GM12878 (cell line): Measurements from ENCODE around the gene SASH3. TPM values are rescaled to one million over a fixed set of nuclear protein-coding genes. Genes with fewer than 3 reads are reported as not detected.

Experiments used
- ATAC-seq: fragments of 200-7000 bp; cut with Tn5 transposase; 3 replicates; pipeline ENCODE4 v1.9.1; 2020; ENCODE audit warnings: mild to moderate bottlenecking, moderate library complexity
- BruUV-seq: library from RNA; stranded (reverse); fragments of 400-500 nt; replicated peaks from 2 replicates; lab custom pipeline; 2021; lab: Mats Ljungman, UMichigan
- CTCF ChIA-PET: fragments of 300-600 bp; sonication (Branson Sonifier 250); formaldehyde crosslinking; extraction: SDS; loops from one replicate; lab custom pipeline; 2021; ENCODE audit warnings: inconsistent platforms; lab: Yijun Ruan, JAX
- POLR2A ChIA-PET: fragments of 350-600 bp; formaldehyde crosslinking; extraction: SDS; loops from one replicate; lab custom pipeline; 2021; ENCODE audit warnings: inconsistent platforms; lab: Charles Lee
- RAD21 ChIA-PET: fragments of 300-600 bp; sonication (Branson Sonifier 250); formaldehyde crosslinking; loops from one replicate; lab custom pipeline; 2023; ENCODE audit warnings: antibody characterized with exemption; ENCODE audit not compliant: unreplicated experiment; lab: Charles Lee
- SMC1A ChIA-PET: fragments of 300-600 bp; sonication (Branson Sonifier 250); formaldehyde crosslinking; loops from one replicate; lab custom pipeline; 2023; ENCODE audit not compliant: unreplicated experiment, uncharacterized antibody; lab: Charles Lee
- DNase-seq: peaks from one replicate; pipeline ENCODE4 v3.0.0-alpha.2; 2011; ENCODE audit warnings: low read depth, low spot score
- FAIRE-seq: peaks from 3 replicates; lab custom pipeline; 2011; peaks lifted over from hg19 to GRCh38; lab: Jason Lieb, UNC
- H2AFZ ChIP-seq: 2 replicates; pipeline ENCODE4 v1.6.0; 2011; ENCODE audit warnings: low read depth, low read length, control low read depth; ENCODE audit not compliant: control insufficient read depth
- H3K27ac ChIP-seq: 2 replicates; pipeline ENCODE4 v1.5.1; 2011; ENCODE audit warnings: control low read depth; ENCODE audit not compliant: control insufficient read depth, insufficient read depth
- H3K27me3 ChIP-seq, 2 experiments: replicated peaks in 1 of 2; 2 replicates each; pipeline versions ENCODE4 v1.6.0 to v1.6.1; 2011; ENCODE audit warnings: low read length in 1 of 2; ENCODE audit not compliant: control insufficient read depth in 2 of 2, insufficient read depth in 2 of 2
- H3K36me3 ChIP-seq, 2 experiments: 2 replicates each; pipeline ENCODE4 v1.5.1; 2011; ENCODE audit warnings: low read length in 1 of 2; ENCODE audit not compliant: control insufficient read depth in 2 of 2, insufficient read depth in 2 of 2
- H3K4me1 ChIP-seq: 2 replicates; pipeline ENCODE4 v1.6.1; 2011; ENCODE audit warnings: mild to moderate bottlenecking, low read length, moderate library complexity, mixed read lengths; ENCODE audit not compliant: control insufficient read depth, insufficient read depth
- H3K4me2 ChIP-seq: 2 replicates; pipeline ENCODE4 v1.6.0; 2011; ENCODE audit warnings: control low read depth; ENCODE audit not compliant: control insufficient read depth, insufficient read depth
- H3K4me3 ChIP-seq: fragments of 200-600 bp; sonication (generic); 2 replicates; pipeline ENCODE4 v1.5.1; 2016
- H3K79me2 ChIP-seq: 2 replicates; pipeline ENCODE4 v1.6.0; 2011; ENCODE audit warnings: low read length; ENCODE audit not compliant: control insufficient read depth, insufficient read depth
- H3K9ac ChIP-seq: 2 replicates; pipeline ENCODE4 v1.8.0; 2011; ENCODE audit warnings: low read length, control low read depth, mixed read lengths; ENCODE audit not compliant: control insufficient read depth, insufficient read depth
- H3K9me3 ChIP-seq: replicated peaks from 3 replicates; pipeline ENCODE4 v1.5.1; 2011; ENCODE audit warnings: mild to moderate bottlenecking, low read length; ENCODE audit not compliant: control insufficient read depth, insufficient read depth
- H4K20me1 ChIP-seq: 2 replicates; pipeline ENCODE4 v1.6.0; 2011; ENCODE audit not compliant: control insufficient read depth, insufficient read depth
- CTCF ChIP-seq, 3 experiments: IDR thresholded peaks in 2 of 3; conservative IDR thresholded peaks in 1 of 3; 2 replicates each; pipeline ENCODE4 v1.5.1; 2011; ENCODE audit warnings: low read depth in 3 of 3, low read length in 3 of 3, mild to moderate bottlenecking in 3 of 3, control low read depth in 2 of 3, moderate library complexity in 2 of 3, inconsistent platforms in 1 of 3, mixed read lengths in 1 of 3; ENCODE audit not compliant: control insufficient read depth in 2 of 3, insufficient read depth in 1 of 3; ENCODE audit errors: extremely low read depth in 1 of 3
- PML ChIP-seq: IDR thresholded peaks from 2 replicates; pipeline ENCODE4 v1.6.1; 2012; ENCODE audit warnings: low read length, inconsistent platforms
- POU2F2 ChIP-seq: IDR thresholded peaks from 3 replicates; pipeline ENCODE4 v1.6.1; 2011; ENCODE audit warnings: low read depth, mild to moderate bottlenecking, low read length, borderline replicate concordance
- RAD21 ChIP-seq: IDR thresholded peaks from 2 replicates; pipeline ENCODE4 v1.6.1; 2011; ENCODE audit warnings: mild to moderate bottlenecking, low read depth, low read length, moderate library complexity; ENCODE audit not compliant: insufficient read depth
- RCOR1 ChIP-seq: conservative IDR thresholded peaks from 2 replicates; pipeline ENCODE4 v1.6.1; 2012; ENCODE audit warnings: low read depth, low read length, improper control_type of control experiment
- RUNX3 ChIP-seq: IDR thresholded peaks from 2 replicates; pipeline ENCODE4 v1.6.1; 2012; ENCODE audit warnings: low read length, inconsistent platforms
- SMC3 ChIP-seq: IDR thresholded peaks from 2 replicates; pipeline ENCODE4 v1.6.1; 2011; ENCODE audit warnings: low read length, improper control_type of control experiment, borderline replicate concordance
- ZNF687 ChIP-seq: fragments of 450-650 bp; IDR thresholded peaks from 2 replicates; pipeline ENCODE4 v1.6.1; 2017; ENCODE audit warnings: mild to moderate bottlenecking, moderate library complexity
- WGBS: methylation state at CpG from one replicate; pipeline ENCODE4 v1.1.6; 2016; ENCODE audit warnings: low lambda C conversion rate; ENCODE audit not compliant: insufficient replicate concordance, insufficient coverage; ENCODE audit errors: missing lambda C conversion rate; 5-methylcytosine and 5-hydroxymethylcytosine counted together
- in situ Hi-C: fragments of 300-500 bp; cut with MboI; formaldehyde crosslinking; loops from 9 replicates; pipeline ENCODE4 v1.14.3; 2018; ENCODE audit warnings: mixed read lengths
- intact Hi-C: fragments of 100-400 bp; cut with micrococcal nuclease; formaldehyde crosslinking; loops from one replicate; pipeline ENCODE4 v1.14.2; 2022; ENCODE audit not compliant: unreplicated experiment
- polyA plus RNA-seq, 11 experiments: library from polyadenylated mRNA; depleted of rRNA in 4 of 11; unstranded in 6 of 11; stranded (reverse) in 5 of 11; fragments of >200 nt; fragmentation: Nextera tagmentation in 4 of 11; fragmentation: Illumina TruSeq in 1 of 11; extraction: Ambion mirVana in 4 of 11; extraction: Trizol in 1 of 11; gene quantifications; 1 replicate in 1 of 11; 2 replicates in 10 of 11; pipeline versions ENCODE4 v1.2.1 to v1.2.3, GENCODE V29; 2011 to 2016; ENCODE audit warnings: inconsistent platforms in 2 of 11, missing spikeins in 2 of 11, low read depth in 1 of 11
- total RNA-seq, 4 experiments: library from RNA; depleted of rRNA in 3 of 4; stranded (reverse); fragments of >200 nt in 3 of 4; fragmentation: Illumina TruSeq in 1 of 4; extraction: Trizol in 1 of 4; gene quantifications; 2 replicates each; pipeline versions ENCODE4 v1.2.1 to v1.2.3, GENCODE V29; 2013 to 2021

SASH3 gene
- total and polyA plus RNA-seq, 10 of the 15 experiments (the other 5 are each of a cell fraction or from before 2014, with no cell fraction given) = 23.1 to 233 (median 160) TPM

- ATAC-seq (peak; percentile 61), FAIRE-seq (no peak), DNase-seq (no peak)
- BruUV-seq = no TSS peak
- SMC1A ChIA-PET = interaction anchor here (0.9 to 6.0 kb wide), 3 partner anchors 10 to 81 kb away, joined by 4 to 58 read pairs (median 57); partner anchors contain the start of gene SASH3
- CTCF ChIA-PET = interaction anchor here (0.6 to 6.9 kb wide), 5 partner anchors 9 to 64 kb away, joined by 3 to 80 read pairs (median 4); no protein-coding TSS in a partner anchor
- H3K9me3 ChIP-seq = no peaks in the 10 kb centered on the region
- TF ChIP-seq ZNF687 = 0 out of 2 replicates have a peak, but pooled peaks have one; percentile 56
- peak; percentile 73 for TF ChIP-seq RUNX3
- peak; percentile 11; the same call in 1 of the 2 replicates for TF ChIP-seq SMC3
- TF ChIP-seq PML = no peak
- TF ChIP-seq CTCF (IDR thresholded peaks at IDR 0.05 in 2 of 3, conservative IDR thresholded peaks at IDR 0.05 in 1 of 3; ENCODE audit: control insufficient read depth in 2 of 3, extremely low read depth in 1 of 3, insufficient read depth in 1 of 3, low read depth in 3 of 3, low read length in 3 of 3) = 0 out of 6 replicates have a peak, but pooled peaks of 1 of the 3 experiments have one; percentile 20
- no peak for TF ChIP-seq POU2F2
- TF ChIP-seq RAD21 = peak; percentile 44; the same call in 1 of the 2 replicates
- no peak for TF ChIP-seq RCOR1
- in situ Hi-C loops (no loop called here), intact Hi-C loops (loop anchor here (2.0 kb wide), 1 partner anchor 21 kb away; no protein-coding TSS in a partner anchor)
- no peak overlapping the region for H3K4me3 ChIP-seq
- no peak overlapping the region for H3K4me2 ChIP-seq
- no peaks in the 10 kb centered on the region for H3K79me2 ChIP-seq
- H3K36me3 ChIP-seq = no peaks in the 10 kb centered on the region
- RAD21 ChIA-PET = interaction anchor here (1.3 to 5.6 kb wide), 5 partner anchors 8 to 63 kb away, joined by 3 to 65 read pairs (median 14); partner anchors contain the start of gene SASH3
- no peaks in the 10 kb centered on the region for H4K20me1 ChIP-seq
- POLR2A ChIA-PET = interaction anchor here (0.6 to 2.8 kb wide), 6 partner anchors 10 to 60 kb away, joined by 3 to 17 read pairs (median 8); partner anchors contain the start of gene SASH3
- peak overlapping the region; percentile 35; the same call in 1 of the 2 replicates for H2AFZ ChIP-seq
- peak overlapping the region; percentile 38; the same call in 1 of the 2 replicates for H3K27ac ChIP-seq
- H3K4me1 ChIP-seq = peaks cover 29% of the 10 kb centered on the region
- 40% methylated on average over 14 of the region's 14 CpGs for WGBS
- H3K27me3 ChIP-seq = no peaks in the 10 kb centered on the region
- H3K9ac ChIP-seq = no peak overlapping the region
Measured at GRCh38 chrX:129759576-129760061, 20.1 kb upstream of the SASH3 start.
